Sciatic nerve (tissue), 2 donors: ENCODE results near the gene OTULIN. TPM values are rescaled to one million over a fixed set of nuclear protein-coding genes. Genes with fewer than 3 reads are reported as not detected.

ENCODE experiments used
- ATAC-seq: fragments of 200-7000 bp; cut with Tn5 transposase; one replicate; pipeline ENCODE4 v1.9.1; 2020; ENCODE audit warnings: mild to moderate bottlenecking, moderate library complexity
- DNase-seq: peaks from one replicate; pipeline ENCODE4 v3.0.0-alpha.2; 2020; ENCODE audit warnings: low spot score
- intact Hi-C: fragments of 100-400 bp; cut with DNase I; formaldehyde crosslinking; loops from one replicate; pipeline ENCODE4 v1.14.2; 2022
- total RNA-seq: library from RNA; stranded (reverse); fragmentation: NEBNext Ultra II Directional; extraction: Animal tissue kit (Norgen Biotek cat#: 25700); gene quantifications from one replicate; pipeline ENCODE4 v1.2.1, GENCODE V29; 2021
- donor health status: DM: no; HTN: no; CAD: no.
- donor health status: DM: no; HTN: no; CAD: no.

The OTULIN gene
- total RNA-seq, 1 donor from 2014 or later: 34.5 TPM

GRCh38 chr5:14686517-14686916, 22.0 kb downstream of the OTULIN start:
- ATAC-seq: no peak
- intact Hi-C loops: no loop called here
- no peak for DNase-seq

GRCh38 chr5:14687023-14687665, 22.6 kb downstream of the OTULIN start:
- DNase-seq (no peak), ATAC-seq (peak; percentile 43)
- intact Hi-C loops: no loop called here

DNA sequence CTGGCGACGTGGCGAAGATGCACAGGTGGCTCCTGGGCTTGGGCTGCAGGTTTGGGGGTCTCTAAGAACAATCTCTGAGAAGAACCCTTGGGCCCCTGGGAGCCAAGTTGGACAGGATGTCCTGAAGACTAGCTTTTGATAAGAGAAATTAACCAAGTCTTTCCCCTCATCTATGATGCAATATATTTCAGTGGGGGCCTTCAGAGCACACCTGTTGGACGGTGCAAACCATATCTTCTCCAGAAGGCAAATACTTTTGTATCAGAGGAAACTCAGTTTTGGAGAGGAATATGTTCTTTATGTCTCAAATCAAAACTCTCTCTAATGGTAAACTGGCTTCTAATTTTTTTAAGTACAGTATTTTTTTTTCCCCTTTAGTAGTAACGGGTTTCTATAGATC, 28.6 kb downstream of the OTULIN start:
- DNase-seq: no peak
- ATAC-seq: no peak
- intact Hi-C loops: no loop called here

- intact Hi-C loops: no loop called here
- no peak for ATAC-seq
- no peak for DNase-seq
These were observed 30.6 kb downstream of the OTULIN start for GRCh38 chr5:14695152-14695551.

- intact Hi-C loops: no loop called here
- ATAC-seq (no peak), DNase-seq (no peak)
These were observed 31.5 kb downstream of the OTULIN start for GRCh38 chr5:14696057-14696456.

- DNase-seq: no peak
- intact Hi-C loops: no loop called here
- no peak for ATAC-seq
These were observed 32.3 kb downstream of the OTULIN start for GRCh38 chr5:14696851-14697250.

DNA sequence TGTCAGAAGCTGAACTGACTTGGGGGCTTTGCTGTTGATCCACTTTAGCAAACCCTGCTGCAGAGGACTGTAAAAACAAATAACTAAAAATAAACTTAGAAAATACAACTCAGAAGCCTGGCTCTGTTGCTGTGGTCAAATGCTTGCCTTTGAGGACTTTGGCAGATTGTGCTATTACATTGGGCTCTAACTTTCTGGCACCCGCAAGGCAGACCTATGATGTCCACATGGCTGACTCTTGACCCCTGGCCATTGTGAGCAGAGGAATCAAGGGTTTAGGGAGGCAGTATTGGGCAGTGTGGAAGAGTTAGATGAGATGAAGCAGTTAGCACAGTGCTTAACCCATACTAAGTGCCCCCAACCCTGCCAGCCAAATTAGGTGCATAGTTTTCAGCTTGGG, 34.0 kb downstream of the OTULIN start:
- intact Hi-C loops: no loop called here
- peak; percentile 53 for ATAC-seq
- no peak for DNase-seq

DNA sequence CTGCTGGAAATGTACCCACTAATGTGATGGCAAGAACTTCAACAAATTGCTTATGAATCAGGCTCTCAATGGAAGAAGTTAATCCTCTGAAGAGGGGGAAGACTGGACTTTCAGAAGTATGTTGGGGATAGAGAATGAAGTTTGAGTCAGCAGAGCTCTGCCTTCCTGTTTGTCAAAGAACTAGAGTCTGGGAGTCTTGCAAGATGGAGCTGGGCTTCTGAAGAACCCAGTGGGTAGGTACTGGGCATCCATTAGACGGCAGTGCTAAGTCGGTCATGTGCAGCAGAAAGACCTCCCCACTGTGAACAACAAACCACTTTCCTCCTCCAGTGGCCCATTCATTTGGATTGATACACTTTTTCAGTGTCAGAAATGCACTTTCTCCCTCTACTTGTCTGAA, 34.6 kb downstream of the OTULIN start:
- intact Hi-C loops: no loop called here
- DNase-seq (no peak), ATAC-seq (no peak)

DNA sequence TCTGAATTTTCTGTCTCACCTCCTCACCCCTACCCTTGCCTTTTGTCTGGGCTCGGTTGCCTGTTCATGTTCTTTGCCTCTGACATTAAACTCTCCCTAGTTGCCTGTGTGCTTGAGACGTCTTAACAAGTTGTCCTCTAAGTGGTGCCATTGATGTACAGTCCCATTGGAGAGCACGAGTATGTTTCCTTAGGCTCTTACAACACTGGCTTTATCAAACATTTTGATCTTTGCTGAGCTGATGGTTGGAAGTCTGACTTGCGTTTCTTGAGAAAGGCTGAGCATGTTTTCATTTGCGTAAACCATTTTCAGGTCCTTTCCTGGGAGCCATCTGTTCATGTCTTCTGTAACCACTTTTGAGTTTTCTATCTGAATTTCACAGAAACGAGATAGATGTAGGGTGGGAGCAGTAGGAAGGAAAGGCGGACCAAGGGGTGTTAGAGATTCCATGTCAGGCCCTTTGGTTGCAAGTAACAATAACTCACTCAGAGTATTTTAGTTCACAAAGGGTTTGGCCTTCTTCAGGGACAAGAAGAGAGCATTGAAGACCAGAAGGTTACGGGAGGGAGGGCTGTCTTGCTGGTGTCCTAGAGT, 35.4 kb downstream of the OTULIN start:
- intact Hi-C loops: no loop called here
- no peak for ATAC-seq
- DNase-seq: no peak

GRCh38 chr5:14700478-14701436, 36.2 kb downstream of the OTULIN start:
- intact Hi-C loops: no loop called here
- ATAC-seq (peak; percentile 53), DNase-seq (no peak)

DNA sequence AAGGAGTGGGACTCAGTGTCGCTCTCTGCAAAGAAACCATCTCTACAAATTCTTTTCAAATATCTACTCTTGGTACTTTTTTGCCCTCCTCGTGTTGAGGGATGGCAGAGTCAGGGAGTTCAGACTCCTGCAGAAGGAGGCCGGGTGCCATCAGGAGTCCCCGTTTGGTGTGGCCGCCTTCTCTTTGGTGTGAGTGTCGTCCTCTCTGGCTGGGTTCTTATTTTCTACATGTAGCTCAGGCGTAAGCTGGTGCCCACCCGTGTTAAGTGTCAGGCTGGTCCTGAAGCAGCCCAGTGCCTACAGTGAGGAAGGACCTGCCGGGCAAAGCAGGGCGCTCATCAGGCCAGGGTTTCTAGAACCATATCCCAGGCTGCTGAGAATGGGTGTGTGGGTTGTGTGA, 37.0 kb downstream of the OTULIN start:
- no peak for ATAC-seq
- DNase-seq: no peak
- intact Hi-C loops: no loop called here

DNA sequence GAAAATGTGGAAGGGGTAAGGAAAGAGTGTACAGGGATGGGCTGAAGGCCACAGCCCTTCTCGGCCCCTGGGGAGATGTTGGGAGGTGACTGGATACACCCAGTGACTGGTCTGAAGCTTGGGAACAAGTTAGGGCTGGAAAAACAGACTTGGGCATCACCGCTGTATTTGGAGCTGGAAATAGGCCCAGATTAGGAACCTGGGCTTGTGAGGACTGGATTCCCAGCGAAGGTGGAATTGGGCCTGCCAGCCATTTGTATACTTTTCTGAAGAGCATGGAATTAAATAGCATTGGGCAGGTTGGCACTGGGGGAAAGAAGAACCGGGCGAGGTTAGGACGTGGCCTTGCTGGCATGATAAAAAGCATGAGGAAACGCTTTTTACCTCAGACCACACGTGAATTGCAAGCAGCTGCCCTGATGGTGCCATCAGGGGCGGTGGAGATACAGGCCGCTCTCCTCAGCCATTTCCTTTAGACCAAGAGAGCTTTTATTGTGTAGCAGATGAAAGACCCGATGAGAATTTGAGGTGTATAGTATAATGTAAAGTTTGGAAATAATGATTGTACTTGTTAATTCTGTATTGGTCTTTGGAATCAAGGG, 37.8 kb downstream of the OTULIN start:
- no peak for DNase-seq
- ATAC-seq: no peak
- intact Hi-C loops: no loop called here

DNA sequence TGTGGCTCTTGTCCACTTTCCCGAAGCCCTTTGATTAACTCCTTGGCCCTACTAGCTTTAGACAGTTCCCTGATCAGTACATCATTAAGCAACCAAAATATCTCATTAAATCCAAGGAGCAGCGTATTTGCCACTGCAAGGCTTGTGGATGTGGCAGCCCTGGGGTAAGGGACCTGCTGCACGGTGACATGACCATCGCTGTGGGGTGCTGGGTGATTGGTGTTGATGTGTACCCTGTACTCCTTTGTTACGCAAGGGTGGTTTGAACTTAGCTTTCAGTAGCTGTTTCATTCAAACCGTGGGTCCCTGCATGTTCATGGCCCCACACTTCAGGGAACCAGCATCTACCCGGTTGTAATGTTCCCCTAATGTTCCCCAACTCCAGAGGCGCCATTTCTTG, 41.0 kb downstream of the OTULIN start:
- ATAC-seq: no peak
- no peak for DNase-seq
- intact Hi-C loops: no loop called here

DNA sequence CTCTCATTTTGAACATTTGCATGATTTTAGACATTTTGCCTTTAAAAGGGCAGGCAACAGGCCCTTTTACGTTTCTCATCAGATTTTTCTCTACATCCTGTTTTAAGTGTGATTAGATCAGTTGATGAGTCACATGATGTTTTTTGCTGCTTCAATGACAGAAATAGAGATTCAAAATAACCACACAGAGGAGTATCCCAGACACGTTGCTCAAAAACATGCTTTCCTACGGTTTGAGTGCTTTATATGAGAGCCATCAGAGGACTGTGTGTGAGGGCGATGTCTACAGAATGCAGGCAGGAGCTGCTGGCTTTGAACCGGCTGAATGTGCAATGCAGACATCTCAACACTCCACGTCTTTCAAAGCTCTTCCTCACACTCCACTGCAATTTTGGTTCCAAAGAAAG, 42.1 kb downstream of the OTULIN start:
- intact Hi-C loops: no loop called here
- DNase-seq: no peak
- ATAC-seq: peak; percentile 56

- ATAC-seq (no peak), DNase-seq (no peak)
- intact Hi-C loops: no loop called here
These were observed 43.4 kb downstream of the OTULIN start for GRCh38 chr5:14707811-14708390.

GRCh38 chr5:14708551-14708950, 44.0 kb downstream of the OTULIN start:
- no peak for DNase-seq
- no peak for ATAC-seq
- intact Hi-C loops: no loop called here

DNA sequence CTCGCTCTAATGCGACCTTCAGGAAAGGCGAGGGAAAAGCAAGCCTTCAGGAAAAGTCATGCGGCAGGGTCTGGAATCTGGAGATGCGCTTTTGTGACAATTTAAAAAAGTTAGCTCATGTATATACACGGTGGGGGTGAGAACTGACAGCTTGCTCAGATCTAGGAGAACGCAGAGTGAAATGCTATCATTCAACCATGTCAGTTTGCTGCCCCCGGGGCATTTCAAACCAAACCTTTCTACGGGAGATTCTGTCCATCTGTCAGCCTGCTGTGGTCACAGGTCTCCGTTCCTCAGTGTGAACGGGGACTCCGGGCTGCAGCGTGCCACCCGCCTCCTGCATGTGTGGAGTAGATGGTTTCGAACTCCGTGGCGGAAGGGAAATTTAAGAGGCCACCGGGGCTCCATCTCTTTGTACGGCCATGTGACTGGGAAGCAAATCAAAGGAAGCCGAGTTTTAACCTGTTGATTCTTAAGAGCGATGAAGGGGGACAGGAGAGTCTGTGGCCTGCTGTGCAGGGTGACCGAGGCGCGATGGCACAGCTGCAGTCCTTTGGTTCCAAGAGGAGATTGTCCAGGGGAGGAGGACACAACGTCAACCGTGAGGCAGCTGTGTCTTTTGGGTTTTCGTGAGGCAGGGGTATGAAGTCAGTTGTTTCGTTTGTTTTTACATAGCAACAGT, 45.9 kb downstream of the OTULIN start:
- DNase-seq: no peak
- ATAC-seq: no peak
- intact Hi-C loops: no loop called here

- intact Hi-C loops: no loop called here
- DNase-seq (no peak), ATAC-seq (no peak)
These were observed 47.6 kb downstream of the OTULIN start for GRCh38 chr5:14712131-14712530.

DNA sequence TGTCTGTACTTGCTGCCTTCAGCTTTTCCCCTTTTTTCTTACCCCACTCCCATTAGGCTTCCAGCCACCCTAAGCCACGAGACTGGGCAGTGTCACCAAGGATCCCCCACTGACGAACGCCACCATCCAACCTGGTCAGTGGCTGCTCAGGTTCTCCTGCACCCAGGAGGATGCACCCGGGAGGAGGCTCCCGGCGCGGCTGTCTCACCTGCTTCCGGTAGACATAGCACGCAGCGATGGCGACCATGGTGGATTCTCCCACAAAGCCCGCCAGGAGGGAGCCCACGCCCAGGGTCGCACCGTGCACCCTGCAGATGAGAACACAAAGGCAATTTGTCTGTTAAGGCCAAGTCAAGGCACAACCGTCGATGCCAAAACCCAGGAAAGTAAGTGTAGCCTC, 48.1 kb downstream of the OTULIN start:
- no peak for ATAC-seq
- intact Hi-C loops: no loop called here
- DNase-seq: no peak
